HEK293 (cell line): ENCODE measurements around the gene DNAH3.
"Not testable (repeated sequence)": the region's sequence is repeated elsewhere in the genome, so short reads cannot be mapped to it uniquely, and the experiment has no call there.

Source experiments
- CTCF ChIA-PET: fragments of 350-600 bp; formaldehyde crosslinking; extraction: SDS; loops from one replicate; lab custom pipeline; 2021; ENCODE audit warnings: antibody characterized with exemption; lab: Yijun Ruan, JAX
- POLR2A ChIA-PET: fragments of 300-600 bp; formaldehyde crosslinking; extraction: SDS; loops from one replicate; lab custom pipeline; 2020; ENCODE audit warnings: antibody characterized with exemption, inconsistent platforms; lab: Yijun Ruan, JAX
- H3K27ac ChIP-seq: fragments of 200-500 bp; sonication (Bioruptor generic); 2 replicates; pipeline ENCODE4 v1.5.1; 2014; ENCODE audit warnings: low read depth, low read length, control low read depth, inconsistent platforms; ENCODE audit errors: extremely low read depth
- H3K36me3 ChIP-seq, 2 experiments: fragments of 200-500 bp in 1 of 2; sonication (Bioruptor generic) in 1 of 2; 1 replicate in 1 of 2; 2 replicates in 1 of 2; pipeline ENCODE4 v1.5.1; 2014 to 2017; ENCODE audit warnings: inconsistent platforms in 2 of 2, low read length in 2 of 2; ENCODE audit not compliant: control insufficient read depth in 2 of 2, insufficient read depth in 1 of 2
- H3K4me1 ChIP-seq: fragments of 200-500 bp; sonication (Bioruptor generic); 2 replicates; pipeline ENCODE4 v1.5.1; 2014; ENCODE audit warnings: mild to moderate bottlenecking, low read length, inconsistent platforms; ENCODE audit not compliant: control insufficient read depth, insufficient read depth
- H3K4me3 ChIP-seq: 2 replicates; pipeline ENCODE4 v1.5.1; 2011; ENCODE audit warnings: low read depth, mild to moderate bottlenecking, control low read depth, low read length, moderate library complexity
- H3K9me3 ChIP-seq: fragments of 200-500 bp; sonication (Bioruptor generic); 2 replicates; pipeline ENCODE4 v1.5.1; 2014; ENCODE audit warnings: low read depth, low read length, inconsistent platforms; ENCODE audit not compliant: control insufficient read depth, insufficient read depth
- MYNN ChIP-seq: fragments of 450-650 bp; formaldehyde crosslinking; IDR thresholded peaks from 2 replicates; pipeline ENCODE4 v1.5.1; 2016; ENCODE audit warnings: missing biosample characterization, missing genetic modification characterization, borderline replicate concordance
- PRDM1 ChIP-seq: fragments of 450-650 bp; formaldehyde crosslinking; IDR thresholded peaks from 2 replicates; pipeline ENCODE4; 2016; ENCODE audit warnings: missing biosample characterization, missing genetic modification characterization
- PRDM10 ChIP-seq: fragments of 450-650 bp; formaldehyde crosslinking; IDR thresholded peaks from 2 replicates; pipeline ENCODE4 v1.5.1; 2016; ENCODE audit warnings: missing biosample characterization, missing genetic modification characterization
- ZBTB17 ChIP-seq: fragments of 450-650 bp; formaldehyde crosslinking; IDR thresholded peaks from 2 replicates; pipeline ENCODE4 v1.5.1; 2016; ENCODE audit warnings: missing biosample characterization, missing genetic modification characterization
- ZBTB21 ChIP-seq: fragments of 450-650 bp; formaldehyde crosslinking; IDR thresholded peaks from 2 replicates; pipeline ENCODE4 v1.5.1; 2017; ENCODE audit warnings: missing biosample characterization, missing genetic modification characterization
- ZBTB6 ChIP-seq: fragments of 450-650 bp; formaldehyde crosslinking; IDR thresholded peaks from 2 replicates; pipeline ENCODE4 v1.5.1; 2017; ENCODE audit warnings: missing biosample characterization, missing genetic modification characterization
- ZNF146 ChIP-seq: fragments of 450-650 bp; formaldehyde crosslinking; IDR thresholded peaks from 2 replicates; pipeline ENCODE4 v1.5.1; 2016; ENCODE audit warnings: missing biosample characterization, missing genetic modification characterization
- ZNF148 ChIP-seq: fragments of 450-650 bp; formaldehyde crosslinking; IDR thresholded peaks from 2 replicates; pipeline ENCODE4 v1.5.0; 2017; ENCODE audit warnings: missing biosample characterization, missing genetic modification characterization, borderline replicate concordance
- ZNF184 ChIP-seq: fragments of 450-650 bp; IDR thresholded peaks from 2 replicates; pipeline ENCODE4 v1.5.1; 2018; ENCODE audit warnings: missing biosample characterization, mild to moderate bottlenecking, missing genetic modification characterization
- ZNF24 ChIP-seq: fragments of 450-650 bp; formaldehyde crosslinking; IDR thresholded peaks from 2 replicates; pipeline ENCODE4 v1.5.1; 2016; ENCODE audit warnings: missing biosample characterization, missing genetic modification characterization
- ZNF280C ChIP-seq: fragments of 450-650 bp; formaldehyde crosslinking; IDR thresholded peaks from 2 replicates; pipeline ENCODE4 v1.5.1; 2016; ENCODE audit warnings: missing biosample characterization, missing genetic modification characterization
- ZNF596 ChIP-seq: fragments of 450-650 bp; IDR thresholded peaks from 2 replicates; pipeline ENCODE4 v1.5.0; 2018; ENCODE audit warnings: missing biosample characterization, mild to moderate bottlenecking, missing genetic modification characterization, moderate library complexity
- ZNF600 ChIP-seq: fragments of 450-650 bp; formaldehyde crosslinking; IDR thresholded peaks from 2 replicates; pipeline ENCODE4 v1.5.1; 2016; ENCODE audit warnings: missing biosample characterization, missing genetic modification characterization
- ZNF610 ChIP-seq: fragments of 450-650 bp; formaldehyde crosslinking; IDR thresholded peaks from 2 replicates; pipeline ENCODE4 v1.5.1; 2016; ENCODE audit warnings: missing biosample characterization, missing genetic modification characterization, borderline replicate concordance
- ZNF704 ChIP-seq: fragments of 450-650 bp; formaldehyde crosslinking; IDR thresholded peaks from 2 replicates; pipeline ENCODE4 v1.5.1; 2016; ENCODE audit warnings: missing biosample characterization, missing genetic modification characterization

Gene DNAH3

GRCh38 chr16:21101631-21102420 is 48.8 kb downstream of the DNAH3 start:
- H3K4me3 ChIP-seq = no peak overlapping the region
- POLR2A ChIA-PET = interaction anchor here (0.5 kb wide), 1 partner anchor 1413 kb away, joined by 4 read pairs; no protein-coding TSS in a partner anchor
- H3K9me3 ChIP-seq = no peaks in the 10 kb centered on the region
- H3K4me1 ChIP-seq = no peaks in the 10 kb centered on the region
- CTCF ChIA-PET = interaction anchor here (0.5 to 0.6 kb wide), 2 partner anchors 22 to 43 kb away, joined by 3 read pairs; no protein-coding TSS in a partner anchor
- TF ChIP-seq MYNN (tag by site-specific recombination) = no peak
- H3K27ac ChIP-seq = no peak overlapping the region
- H3K36me3 ChIP-seq = no peaks in the 10 kb centered on the region

- Histone ChIP-seq H3K9me3 (no peaks in the 10 kb centered on the region), H3K4me1 (no peaks in the 10 kb centered on the region), H3K27ac (no peak overlapping the region), H3K36me3 (no peaks in the 10 kb centered on the region), H3K4me3 (no peak overlapping the region)
- ChIA-PET POLR2A (interaction anchor here (0.6 kb wide), 1 partner anchor 102 kb away, joined by 4 read pairs; no protein-coding TSS in a partner anchor), CTCF (interaction anchor here (0.6 to 1.8 kb wide), 7 partner anchors 13 to 251 kb away, joined by 3 to 5 read pairs (median 3); no protein-coding TSS in a partner anchor)
- no peak for TF ChIP-seq ZBTB6 (tag by site-specific recombination)
- TF ChIP-seq ZNF24 (tag by site-specific recombination) = no peak
- no peak for TF ChIP-seq ZNF184 (tag by site-specific recombination)
- TF ChIP-seq ZBTB21 = no peak
- TF ChIP-seq ZNF600 (tag by site-specific recombination) = peak; percentile 59; the same call in 1 of the 2 replicates
- no peak for TF ChIP-seq ZNF596 (tag by site-specific recombination)
- peak; percentile 80 for TF ChIP-seq PRDM10 (tag by site-specific recombination)
- TF ChIP-seq ZNF610 = no peak
- TF ChIP-seq PRDM1 (tag by site-specific recombination) = no peak
Measured at GRCh38 chr16:21100447-21100846, 50.2 kb downstream of the DNAH3 start.

GRCh38 chr16:21097151-21097550 is 53.5 kb downstream of the DNAH3 start:
- H3K4me3 ChIP-seq = no peak overlapping the region
- TF ChIP-seq ZNF280C (tag by site-specific recombination) (no peak), ZNF704 (tag by site-specific recombination) (no peak), PRDM1 (tag by site-specific recombination) (no peak), ZNF146 (tag by site-specific recombination) (no peak), ZNF148 (no peak), ZBTB17 (tag by site-specific recombination) (0 out of 2 replicates have a peak, but pooled peaks have one; percentile 30)
- POLR2A ChIA-PET = no interaction called here
- CTCF ChIA-PET = interaction anchor here (0.9 to 1.2 kb wide), 2 partner anchors 214 to 248 kb away, joined by 3 read pairs; no protein-coding TSS in a partner anchor
- H3K36me3 ChIP-seq = no peaks in the 10 kb centered on the region
- H3K9me3 ChIP-seq = no peaks in the 10 kb centered on the region
- H3K27ac ChIP-seq = no peak overlapping the region
- no peaks in the 10 kb centered on the region for H3K4me1 ChIP-seq

GRCh38 chr16:21094719-21095118 is 55.9 kb downstream of the DNAH3 start:
- H3K9me3 ChIP-seq, H3K4me3 ChIP-seq, H3K36me3 ChIP-seq, H3K4me1 ChIP-seq, CTCF ChIA-PET, POLR2A ChIA-PET, H3K27ac ChIP-seq: not testable (repeated sequence)
